ENCODE data around the gene SFXN5.

DNA sequence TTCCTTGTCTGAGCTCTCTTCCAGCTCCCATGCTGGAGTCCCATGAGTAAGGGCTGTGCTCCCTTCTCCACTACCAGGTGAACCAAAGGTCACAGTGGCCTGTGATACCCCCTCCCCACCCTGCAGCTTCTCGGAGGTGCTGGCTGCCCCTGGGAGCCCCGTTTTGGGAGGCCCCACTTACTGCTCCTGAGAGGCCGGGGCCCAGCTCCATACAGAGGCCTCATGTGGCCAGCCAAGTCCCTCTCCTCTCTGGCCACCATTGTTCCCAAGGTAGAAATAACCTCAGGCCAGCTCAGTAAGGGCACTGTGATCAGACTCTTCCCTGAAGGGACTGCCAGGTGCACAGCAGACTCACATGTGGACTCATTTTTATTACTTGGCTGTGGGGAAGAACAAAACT is 35.3 kb upstream of the SFXN5 start:
- TF ChIP-seq CTCF (IDR thresholded peaks at IDR 0.05) (no peak), POLR2A (IDR thresholded peaks at IDR 0.05) (no peak)

All from right lobe of liver (tissue), 4 donors.